GM18909 (cell line): ENCODE results near the gene COL2A1.

Experiments used
- ATAC-seq: cut with Tn5 transposase; IDR thresholded peaks from one replicate; pipeline ENCODE4 v1.9.1; 2021; ENCODE audit warnings: mild to moderate bottlenecking; ENCODE audit not compliant: unreplicated experiment, poor library complexity

COL2A1 gene

GRCh38 chr12:48004053-48004941 is at the start of gene COL2A1:
Gene COL2A1, minus strand, starts transcription at chr12:48004476. Its CDS starts 155 bp downstream, at chr12:48004321.
- no peak for ATAC-seq

DNA sequence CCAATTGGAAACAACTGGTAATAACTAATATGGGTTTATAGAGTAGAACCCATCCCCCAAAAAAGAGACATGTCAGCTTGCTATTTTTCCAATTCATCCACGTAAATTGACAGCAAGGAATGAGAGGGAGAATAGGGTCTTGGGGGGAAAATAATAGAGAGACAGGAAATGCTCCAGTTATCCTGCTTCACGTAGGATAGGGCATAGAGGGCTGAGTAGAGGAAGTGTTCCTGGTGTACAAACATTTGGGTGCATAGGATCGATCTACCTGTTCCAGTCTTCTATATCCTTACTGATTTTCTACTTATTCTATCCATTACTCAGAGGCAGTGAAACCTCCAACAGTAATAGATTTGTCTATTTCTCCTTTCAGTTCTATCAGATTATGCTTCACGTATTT is 49.6 kb upstream of the COL2A1 start:
- ATAC-seq: no peak

DNA sequence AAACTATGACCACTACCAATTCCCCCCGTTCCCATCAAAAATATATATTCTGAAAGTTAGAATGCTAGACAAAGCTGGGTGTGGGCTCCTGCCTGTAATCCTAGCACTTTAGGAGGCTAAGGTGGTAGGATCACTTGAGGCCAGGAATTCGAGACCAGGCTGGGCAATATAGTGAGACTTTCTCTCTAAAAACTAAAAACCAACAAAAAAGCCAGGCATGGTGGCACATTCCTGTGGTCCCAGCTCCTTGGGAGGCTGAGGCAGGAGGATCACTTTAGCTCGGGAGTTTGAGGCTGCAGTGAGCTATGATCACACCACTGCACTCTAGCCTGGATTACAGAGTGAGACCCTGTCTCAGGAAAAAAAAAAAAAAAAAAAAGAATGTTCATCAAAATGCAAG is 48.8 kb upstream of the COL2A1 start:
- no peak for ATAC-seq

DNA sequence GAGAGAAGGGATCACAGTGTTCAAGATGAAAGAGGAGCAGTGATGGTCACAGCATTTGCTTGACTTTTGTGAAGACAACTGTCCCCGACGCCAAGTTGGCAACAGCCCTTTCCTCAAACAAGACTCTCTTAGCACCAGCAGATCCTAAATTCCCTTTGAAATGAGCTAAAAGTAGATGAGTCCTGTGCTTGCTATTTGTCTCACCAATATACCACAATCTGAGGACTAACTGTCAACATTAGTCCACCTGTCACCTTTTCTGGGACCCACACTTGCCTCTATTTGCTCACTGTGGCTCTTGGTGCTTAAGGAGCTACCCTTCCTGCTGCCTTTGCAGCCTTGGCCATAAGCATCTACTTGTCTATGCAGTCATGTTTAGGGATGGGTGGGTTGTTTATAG is 47.4 kb upstream of the COL2A1 start:
- ATAC-seq: no peak

- no peak for ATAC-seq
These were observed 45.9 kb upstream of the COL2A1 start for GRCh38 chr12:48050174-48050573.

- no peak for ATAC-seq
These were observed 41.8 kb upstream of the COL2A1 start for GRCh38 chr12:48045965-48046518.

GRCh38 chr12:48045061-48045846 is 41.0 kb upstream of the COL2A1 start:
- no peak for ATAC-seq

- no peak for ATAC-seq
These were observed 40.1 kb upstream of the COL2A1 start for GRCh38 chr12:48044396-48044795.

DNA sequence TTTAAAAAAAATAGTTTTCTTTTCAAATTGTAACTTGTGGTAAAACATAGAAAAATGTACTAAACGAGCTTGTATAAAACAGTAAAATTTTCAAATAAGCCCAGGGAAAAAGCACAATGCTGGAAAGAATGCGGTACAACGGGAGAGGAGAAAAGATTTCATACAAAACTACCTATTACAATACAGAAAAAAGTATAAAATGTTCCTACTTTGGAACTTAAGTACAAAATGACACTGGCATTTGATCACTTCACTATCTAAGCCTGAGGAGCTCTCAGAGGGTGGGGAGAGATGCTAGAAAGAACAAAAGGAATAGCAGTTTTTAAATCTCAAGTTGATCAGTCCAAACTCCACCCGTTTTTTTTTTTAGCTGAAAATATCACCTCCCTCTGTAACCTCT is 39.5 kb upstream of the COL2A1 start:
- no peak for ATAC-seq

- no peak for ATAC-seq
These were observed 37.5 kb upstream of the COL2A1 start for GRCh38 chr12:48041591-48042423.

DNA sequence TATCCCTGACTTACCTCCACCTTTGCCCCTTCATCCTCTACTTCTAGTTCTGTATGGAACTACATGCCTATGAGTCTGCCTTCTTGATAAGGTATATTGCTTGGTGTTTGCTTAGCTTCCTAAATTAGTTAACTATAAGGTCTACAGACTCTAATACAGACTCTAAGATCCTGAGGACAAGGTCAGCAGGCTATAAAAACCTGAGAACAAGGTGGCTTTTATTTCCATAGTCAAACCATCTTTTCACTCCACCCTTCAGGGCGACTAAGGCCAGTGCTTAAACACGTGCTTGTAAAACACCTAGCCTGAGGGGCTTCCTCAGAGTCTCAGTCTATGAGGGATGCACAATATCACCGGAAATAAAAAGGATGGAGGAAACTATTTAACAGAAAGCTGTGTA is 36.1 kb upstream of the COL2A1 start:
- no peak for ATAC-seq

GRCh38 chr12:48039151-48039550 is 34.9 kb upstream of the COL2A1 start:
- no peak for ATAC-seq

DNA sequence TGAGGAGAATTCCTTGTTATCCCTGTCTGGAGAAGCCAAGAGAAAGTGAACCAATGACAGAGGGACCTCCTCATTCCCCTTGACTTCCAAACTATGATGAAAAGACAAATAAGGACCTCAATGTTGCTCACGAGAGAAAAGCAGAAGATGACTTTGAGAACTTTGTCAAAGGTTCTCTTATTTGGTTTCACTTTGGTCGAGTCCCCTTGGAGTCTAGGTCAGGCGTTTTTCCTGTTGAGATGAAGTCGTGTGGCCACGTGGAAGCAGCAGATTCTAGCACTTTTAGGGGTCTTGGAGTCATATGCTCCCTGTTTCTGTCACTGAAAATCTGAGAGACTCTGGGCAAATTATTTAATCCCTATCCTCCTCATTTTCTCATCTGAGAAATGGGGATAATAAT is 33.8 kb upstream of the COL2A1 start:
- ATAC-seq: no peak

DNA sequence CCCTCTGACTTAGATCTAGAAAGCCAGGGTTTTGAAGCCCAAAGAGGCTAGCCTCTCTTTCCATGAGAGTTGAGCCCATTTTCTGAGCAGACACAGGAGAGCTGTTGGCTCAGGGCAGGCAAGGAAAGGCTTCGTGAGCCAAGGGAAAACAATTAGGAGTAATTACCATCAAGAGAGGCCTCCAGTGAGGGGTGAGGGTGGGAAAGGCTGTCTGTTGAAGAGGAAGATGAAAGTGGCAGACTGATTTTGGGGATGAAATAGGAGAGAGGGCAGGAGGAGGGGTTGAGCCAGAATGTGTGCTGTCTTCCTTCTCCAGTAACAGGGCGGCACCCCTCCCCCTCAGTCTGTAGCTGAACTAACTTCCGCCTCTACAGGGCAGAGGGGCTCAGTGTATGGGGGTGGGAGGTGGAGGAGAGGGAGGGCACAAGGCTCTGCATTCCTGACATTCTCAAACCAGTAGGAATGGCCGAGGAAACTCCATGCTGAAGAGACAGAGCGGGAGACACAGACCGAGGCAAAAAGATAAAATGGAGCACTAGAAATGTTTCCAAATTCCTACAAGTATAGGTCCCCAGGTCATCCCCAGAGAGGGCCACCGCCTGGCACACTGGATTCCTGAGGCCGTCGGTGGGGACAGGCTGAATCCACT is 33.1 kb upstream of the COL2A1 start:
- no peak for ATAC-seq

- no peak for ATAC-seq
These were observed 32.5 kb upstream of the COL2A1 start for GRCh38 chr12:48036818-48037217.

DNA sequence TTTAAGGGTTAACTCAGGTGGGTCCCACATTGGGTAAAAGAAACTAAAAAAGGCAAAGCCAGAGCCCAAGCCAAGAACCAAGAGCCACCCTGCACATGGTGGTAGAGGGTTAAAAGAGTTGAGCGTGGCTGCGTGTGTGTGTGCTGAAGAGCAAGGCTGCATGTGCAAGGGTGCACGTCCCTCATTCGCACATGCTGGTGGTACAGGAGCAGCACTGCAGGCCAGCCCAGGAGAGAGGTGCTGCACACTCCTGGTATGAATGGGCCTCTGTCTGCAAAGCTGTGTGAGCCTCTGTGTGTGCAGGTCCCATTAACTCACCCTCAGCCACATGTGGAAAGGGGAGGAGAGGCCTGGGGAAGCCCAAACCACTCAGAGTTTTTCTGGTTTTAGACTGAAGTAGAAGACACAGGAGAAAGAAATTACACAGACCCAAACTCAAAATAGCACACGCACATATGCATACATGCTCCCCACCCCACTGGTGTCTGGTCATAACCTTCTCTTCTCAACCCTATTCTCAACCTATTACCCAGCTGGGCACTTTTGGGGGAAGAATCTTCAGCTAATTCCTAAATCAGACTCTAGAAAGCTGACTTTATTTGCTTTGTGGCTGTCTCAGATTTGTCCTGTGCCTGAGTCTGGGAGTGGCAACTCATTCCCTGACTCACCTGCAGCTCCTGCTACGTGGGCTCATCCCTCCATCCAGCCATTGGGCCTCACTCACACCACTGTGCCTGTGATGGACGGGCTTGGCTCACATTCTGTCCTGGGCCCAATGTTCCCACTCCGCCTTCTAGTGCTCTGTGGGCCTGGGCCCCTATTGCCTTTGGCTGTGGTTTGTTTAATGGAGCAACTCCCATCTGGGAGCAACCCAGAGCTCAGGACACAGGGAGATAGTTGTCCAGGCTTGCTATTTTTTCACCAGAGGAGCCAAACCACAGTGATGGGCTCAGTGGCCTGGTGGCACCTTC is 30.8 kb upstream of the COL2A1 start:
- ATAC-seq: no peak

DNA sequence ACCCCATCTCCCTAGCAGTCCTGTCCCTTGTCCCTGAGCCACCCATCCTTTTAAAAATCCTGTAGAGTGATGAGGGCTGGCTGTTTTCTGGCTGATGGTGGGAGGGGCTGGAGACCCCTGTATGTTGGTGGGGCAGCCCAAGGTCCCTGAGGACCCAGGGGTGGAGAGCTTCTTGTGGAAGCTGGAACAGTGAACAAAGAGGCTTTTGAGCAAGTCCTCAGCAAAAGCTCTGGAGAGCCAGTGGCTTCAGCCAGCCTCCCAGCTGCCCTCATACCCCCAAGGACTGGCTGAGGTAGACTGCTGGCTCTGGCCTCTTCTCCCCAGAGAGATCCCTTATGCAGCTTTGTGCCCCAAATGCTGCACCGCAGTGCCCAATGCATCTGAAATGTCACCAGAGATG is 29.2 kb upstream of the COL2A1 start:
- ATAC-seq: no peak

GRCh38 chr12:48032597-48032996 is 28.3 kb upstream of the COL2A1 start:
- no peak for ATAC-seq
